A673 (cell line): ENCODE measurements around the gene ADSS2. TPM values are rescaled to one million over a fixed set of nuclear protein-coding genes. Genes with fewer than 3 reads are reported as not detected.

ENCODE experiments used
- BruUV-seq: library from RNA; stranded (reverse); fragments of 400-500 nt; replicated peaks from 2 replicates; lab custom pipeline; 2021; lab: Mats Ljungman, UMichigan
- CTCF ChIA-PET: fragments of 300-600 bp; sonication (Branson Sonifier 250); formaldehyde crosslinking; loops from one replicate; lab custom pipeline; 2022; ENCODE audit warnings: antibody characterized with exemption; lab: Charles Lee
- POLR2A ChIA-PET: fragments of 300-600 bp; sonication (Branson Sonifier 250); formaldehyde crosslinking; loops from one replicate; lab custom pipeline; 2022; ENCODE audit warnings: antibody characterized with exemption; ENCODE audit not compliant: low non-redundant PET; lab: Charles Lee
- DNase-seq: peaks from one replicate; pipeline ENCODE4 v3.0.0-alpha.2; 2015; ENCODE audit warnings: low spot score
- H3K27ac ChIP-seq: fragments of 200-600 bp; sonication (generic); 2 replicates; pipeline ENCODE4 v1.5.1; 2016; ENCODE audit warnings: mixed run types, low read depth, mild to moderate bottlenecking, mixed read lengths, antibody characterized with exemption, low read length; ENCODE audit not compliant: poor library complexity, severe bottlenecking
- H3K27me3 ChIP-seq: fragments of 200-600 bp; sonication (generic); replicated peaks from 2 replicates; pipeline ENCODE4 v1.6.1; 2017; ENCODE audit warnings: mixed run types, low read depth, mild to moderate bottlenecking, mixed read lengths, antibody characterized with exemption, low read length; ENCODE audit not compliant: insufficient read depth, poor library complexity
- H3K36me3 ChIP-seq: fragments of 200-600 bp; sonication (generic); 2 replicates; pipeline ENCODE4 v1.6.1; 2016; ENCODE audit warnings: mixed run types, mild to moderate bottlenecking, mixed read lengths, antibody characterized with exemption, low read length; ENCODE audit not compliant: insufficient read depth, poor library complexity, severe bottlenecking
- H3K4me1 ChIP-seq: fragments of 200-600 bp; sonication (generic); 2 replicates; pipeline ENCODE4 v1.6.1; 2017; ENCODE audit warnings: mixed run types, mild to moderate bottlenecking, mixed read lengths, antibody characterized with exemption, low read length; ENCODE audit not compliant: insufficient read depth, poor library complexity, severe bottlenecking
- H3K4me3 ChIP-seq: fragments of 200-600 bp; sonication (generic); 2 replicates; pipeline ENCODE4 v1.5.1; 2016; ENCODE audit warnings: low read depth, mixed run types, mild to moderate bottlenecking, mixed read lengths, low read length; ENCODE audit not compliant: poor library complexity, severe bottlenecking
- H3K9me3 ChIP-seq: fragments of 200-600 bp; sonication (generic); 2 replicates; pipeline ENCODE4 v1.6.1; 2016; ENCODE audit warnings: mixed run types, low read depth, mild to moderate bottlenecking, mixed read lengths, antibody characterized with exemption, low read length; ENCODE audit not compliant: poor library complexity, severe bottlenecking
- CTCF ChIP-seq: fragments of 300-800, 200-600 bp; sonication (generic); conservative IDR thresholded peaks from 2 replicates; pipeline ENCODE4 v1.5.1; 2017; ENCODE audit warnings: low read depth, mild to moderate bottlenecking, antibody characterized with exemption, low read length, moderate library complexity, mixed read lengths
- EZH2 ChIP-seq: fragments of 200-600 bp; sonication (generic); IDR thresholded peaks from 2 replicates; pipeline ENCODE4 v1.6.1; 2017; ENCODE audit warnings: borderline replicate concordance, low read depth, mild to moderate bottlenecking, mixed read lengths, antibody characterized with exemption, low read length; ENCODE audit not compliant: poor library complexity, severe bottlenecking
- intact Hi-C: fragments of 100-400 bp; cut with micrococcal nuclease; formaldehyde crosslinking; loops from one replicate; pipeline ENCODE4 v1.10.0; 2022; ENCODE audit not compliant: unreplicated experiment
- total RNA-seq: library from RNA; stranded (reverse); gene quantifications from 2 replicates; pipeline ENCODE4 v1.2.3, GENCODE V29; 2021

ADSS2 gene
- total RNA-seq, 1 experiment from 2014 or later = 46.7 TPM

GRCh38 chr1:244370060-244370637 is 81.6 kb downstream of the ADSS2 start:
- POLR2A ChIA-PET = no interaction called here
- CTCF ChIA-PET = no interaction called here
- Histone ChIP-seq H3K4me3 (no peak overlapping the region), H3K27me3 (no peaks in the 10 kb centered on the region), H3K4me1 (no peaks in the 10 kb centered on the region), H3K36me3 (no peaks in the 10 kb centered on the region), H3K27ac (no peak overlapping the region), H3K9me3 (no peaks in the 10 kb centered on the region)
- intact Hi-C loops = no loop called here
- DNase-seq = no peak
- BruUV-seq = no TSS peak
- TF ChIP-seq EZH2 = no peak
- no peak for TF ChIP-seq CTCF

- H3K27me3 ChIP-seq = no peaks in the 10 kb centered on the region
- TF ChIP-seq EZH2 = no peak
- TF ChIP-seq CTCF = no peak
- no peak overlapping the region for H3K4me3 ChIP-seq
- no peaks in the 10 kb centered on the region for H3K9me3 ChIP-seq
- ChIA-PET POLR2A (no interaction called here), CTCF (no interaction called here)
- no peak for DNase-seq
- H3K27ac ChIP-seq = no peak overlapping the region
- intact Hi-C loops = no loop called here
- BruUV-seq = no TSS peak
- no peaks in the 10 kb centered on the region for H3K36me3 ChIP-seq
- no peaks in the 10 kb centered on the region for H3K4me1 ChIP-seq
Measured at GRCh38 chr1:244369256-244370057, 82.3 kb downstream of the ADSS2 start.

GRCh38 chr1:244368279-244368678 is 83.4 kb downstream of the ADSS2 start:
- no peak overlapping the region for H3K27ac ChIP-seq
- H3K4me1 ChIP-seq = no peaks in the 10 kb centered on the region
- H3K27me3 ChIP-seq = no peaks in the 10 kb centered on the region
- intact Hi-C loops = no loop called here
- no peaks in the 10 kb centered on the region for H3K9me3 ChIP-seq
- no TSS peak for BruUV-seq
- CTCF ChIA-PET = no interaction called here
- POLR2A ChIA-PET = no interaction called here
- H3K36me3 ChIP-seq = no peaks in the 10 kb centered on the region
- DNase-seq = no peak
- H3K4me3 ChIP-seq = no peak overlapping the region
- TF ChIP-seq EZH2 (no peak), CTCF (no peak)
